CD8-positive, alpha-beta memory T cell (primary cell): ENCODE results near the gene RAP1GAP2. TPM values are rescaled to one million over a fixed set of nuclear protein-coding genes. Genes with fewer than 3 reads are reported as not detected.

Experiments used
- CTCF ChIA-PET: fragments of 350-600 bp; sonication (Branson Sonifier 250); formaldehyde crosslinking; loops from one replicate; lab custom pipeline; 2021; ENCODE audit warnings: antibody characterized with exemption; lab: Charles Lee
- POLR2A ChIA-PET: fragments of 350-600 bp; sonication (Branson Sonifier 250); formaldehyde crosslinking; loops from one replicate; lab custom pipeline; 2021; ENCODE audit warnings: antibody characterized with exemption; lab: Charles Lee
- DNase-seq, 5 donors: peaks; one replicate each; pipeline versions ENCODE4 v3.0.0 to v3.0.0-alpha.2; 2020 to 2022; ENCODE audit warnings: mixed read lengths in 1 of 5
- H3K27ac ChIP-seq: one replicate; pipeline ENCODE4 v1.7.0; 2013; ENCODE audit warnings: low read depth, mild to moderate bottlenecking, low read length, moderate library complexity
- H3K27me3 ChIP-seq: 2 replicates; pipeline ENCODE4 v1.7.0; 2013; ENCODE audit warnings: low read length, mild to moderate bottlenecking; ENCODE audit not compliant: insufficient read depth, poor library complexity, severe bottlenecking
- H3K36me3 ChIP-seq: 2 replicates; pipeline ENCODE4 v1.7.0; 2013; ENCODE audit warnings: mild to moderate bottlenecking, low read length, moderate library complexity; ENCODE audit not compliant: insufficient read depth
- H3K4me1 ChIP-seq: 2 replicates; pipeline ENCODE4 v1.7.0; 2013; ENCODE audit warnings: mild to moderate bottlenecking, low read length, moderate library complexity; ENCODE audit not compliant: insufficient read depth
- H3K4me3 ChIP-seq: 2 replicates; pipeline ENCODE4 v1.7.0; 2013; ENCODE audit warnings: mild to moderate bottlenecking, low read length
- H3K9me3 ChIP-seq: 2 replicates; pipeline ENCODE4 v1.7.0; 2013; ENCODE audit warnings: mild to moderate bottlenecking, low read length
- H3K27ac Mint-ChIP-seq, 8 donors: one replicate each; pipeline ENCODE4 v1.8.0; 2020 to 2021; ENCODE audit warnings: mixed read lengths in 8 of 8, mild to moderate bottlenecking in 6 of 8, inconsistent platforms in 3 of 8, moderate library complexity in 3 of 8
- H3K27me3 Mint-ChIP-seq, 2 donors: one replicate each; pipeline ENCODE4 v1.8.0; 2020 to 2021; ENCODE audit warnings: mixed read lengths in 2 of 2, mild to moderate bottlenecking in 1 of 2, moderate library complexity in 1 of 2
- H3K36me3 Mint-ChIP-seq, 3 donors: one replicate each; pipeline ENCODE4 v1.8.0; 2020 to 2021; ENCODE audit warnings: mixed read lengths in 3 of 3, inconsistent platforms in 1 of 3, mild to moderate bottlenecking in 1 of 3
- H3K4me1 Mint-ChIP-seq, 3 donors: one replicate each; pipeline ENCODE4 v1.8.0; 2020 to 2021; ENCODE audit warnings: mixed read lengths in 3 of 3, inconsistent platforms in 1 of 3, mild to moderate bottlenecking in 1 of 3
- H3K4me3 Mint-ChIP-seq, 7 donors: one replicate each; pipeline ENCODE4 v1.8.0; 2020 to 2021; ENCODE audit warnings: mixed read lengths in 7 of 7, mild to moderate bottlenecking in 6 of 7, moderate library complexity in 4 of 7, inconsistent platforms in 2 of 7
- H3K9me3 Mint-ChIP-seq, 5 donors: one replicate each; pipeline ENCODE4 v1.8.0; 2020 to 2022; ENCODE audit warnings: mixed read lengths in 5 of 5, mild to moderate bottlenecking in 3 of 5, moderate library complexity in 2 of 5, inconsistent platforms in 1 of 5
- polyA plus RNA-seq: library from polyadenylated mRNA; unstranded; fragments of 300-500 nt; fragmentation: Illumina TruSeq; gene quantifications from one replicate; pipeline ENCODE4 v1.2.3, GENCODE V29; 2021
- total RNA-seq, 2 experiments: library from RNA; stranded (reverse); gene quantifications; one replicate each; pipeline ENCODE4 v1.2.3, GENCODE V29; 2021

RAP1GAP2 gene
- total and polyA plus RNA-seq, 3 experiments from 2014 or later: 1.2 to 6.3 (median 1.4) TPM

GRCh38 chr17:3009411-3009920 lies 213.2 kb downstream of the RAP1GAP2 start:
- POLR2A ChIA-PET: no interaction called here
- Mint-ChIP-seq H3K4me1 (peaks cover 0 to 4% (median 3%) of the 10 kb centered on the region in 3 donors), H3K27me3 (no peaks in the 10 kb centered on the region), H3K4me3 (no peak overlapping the region), H3K36me3 (peaks cover 9 to 76% (median 14%) of the 10 kb centered on the region in 3 donors), H3K27ac (no peak overlapping the region), H3K9me3 (no peaks in the 10 kb centered on the region)
- Histone ChIP-seq H3K4me3 (no peak overlapping the region), H3K9me3 (no peaks in the 10 kb centered on the region), H3K4me1 (peaks cover 5% of the 10 kb centered on the region), H3K27me3 (no peaks in the 10 kb centered on the region), H3K36me3 (peaks cover 7% of the 10 kb centered on the region), H3K27ac (no peak overlapping the region)
- CTCF ChIA-PET: no interaction called here
- DNase-seq: no peak

GRCh38 chr17:3011891-3012290 lies 215.7 kb downstream of the RAP1GAP2 start:
- peak overlapping the region in 3 of 8 donors; percentile 12 to 83 (median 79) for H3K27ac Mint-ChIP-seq
- H3K27ac ChIP-seq: no peak overlapping the region
- H3K4me1 ChIP-seq: no peaks in the 10 kb centered on the region
- CTCF ChIA-PET: interaction anchor here (0.7 to 2.7 kb wide), 3 partner anchors 162 to 889 kb away, joined by 3 to 28 read pairs (median 18); no protein-coding TSS in a partner anchor
- H3K9me3 Mint-ChIP-seq: no peaks in the 10 kb centered on the region
- no peaks in the 10 kb centered on the region for H3K4me1 Mint-ChIP-seq
- no peaks in the 10 kb centered on the region for H3K9me3 ChIP-seq
- H3K4me3 Mint-ChIP-seq: no peak overlapping the region
- H3K36me3 Mint-ChIP-seq: peaks cover 6 to 77% (median 17%) of the 10 kb centered on the region in 3 donors
- POLR2A ChIA-PET: no interaction called here
- no peak overlapping the region for H3K4me3 ChIP-seq
- H3K36me3 ChIP-seq: peaks cover 7% of the 10 kb centered on the region
- H3K27me3 ChIP-seq: no peaks in the 10 kb centered on the region
- DNase-seq: no peak
- no peaks in the 10 kb centered on the region for H3K27me3 Mint-ChIP-seq

- H3K27me3 Mint-ChIP-seq: no peaks in the 10 kb centered on the region
- CTCF ChIA-PET: interaction anchor here (0.6 to 2.7 kb wide), 13 partner anchors 17 to 620 kb away, joined by 3 to 28 read pairs (median 3); no protein-coding TSS in a partner anchor
- H3K27ac Mint-ChIP-seq: no peak overlapping the region
Measured at GRCh38 chr17:3012926-3013581, 216.8 kb downstream of the RAP1GAP2 start.

GRCh38 chr17:3015890-3016289 lies 219.7 kb downstream of the RAP1GAP2 start:
- POLR2A ChIA-PET: no interaction called here
- Histone ChIP-seq H3K27me3 (no peaks in the 10 kb centered on the region), H3K4me1 (no peaks in the 10 kb centered on the region), H3K36me3 (peaks cover 13% of the 10 kb centered on the region), H3K27ac (no peak overlapping the region), H3K9me3 (no peaks in the 10 kb centered on the region), H3K4me3 (no peak overlapping the region)
- CTCF ChIA-PET: interaction anchor here (1.2 kb wide), 1 partner anchor 229 kb away, joined by 3 read pairs; no protein-coding TSS in a partner anchor
- no peaks in the 10 kb centered on the region for H3K4me1 Mint-ChIP-seq
- peak overlapping the region in 1 of 8 donors; percentile 42 for H3K27ac Mint-ChIP-seq
- peaks cover 8 to 72% (median 15%) of the 10 kb centered on the region in 3 donors for H3K36me3 Mint-ChIP-seq
- no peaks in the 10 kb centered on the region for H3K27me3 Mint-ChIP-seq
- no peak overlapping the region for H3K4me3 Mint-ChIP-seq
- H3K9me3 Mint-ChIP-seq: peaks cover 0 to under 1% (median 0%) of the 10 kb centered on the region in 5 donors
- no peak for DNase-seq

More at GRCh38 chr17:3012926-3013581, 216.8 kb downstream of the RAP1GAP2 start:
- H3K36me3 ChIP-seq: peaks cover 7% of the 10 kb centered on the region
- Mint-ChIP-seq H3K9me3 (no peaks in the 10 kb centered on the region), H3K4me1 (no peaks in the 10 kb centered on the region), H3K36me3 (peaks cover 0 to 74% (median 12%) of the 10 kb centered on the region in 3 donors), H3K4me3 (no peak overlapping the region)
- peak; percentile 18 to 73 (median 30) for DNase-seq
- H3K4me3 ChIP-seq: no peak overlapping the region
- POLR2A ChIA-PET: no interaction called here
- H3K4me1 ChIP-seq: no peaks in the 10 kb centered on the region
- H3K27me3 ChIP-seq: no peaks in the 10 kb centered on the region
- no peaks in the 10 kb centered on the region for H3K9me3 ChIP-seq
- no peak overlapping the region for H3K27ac ChIP-seq

GRCh38 chr17:3017936-3018335 lies 221.7 kb downstream of the RAP1GAP2 start:
- peaks cover 0 to 15% (median 11%) of the 10 kb centered on the region in 5 donors for H3K9me3 Mint-ChIP-seq
- H3K36me3 Mint-ChIP-seq: peaks cover 29 to 81% (median 34%) of the 10 kb centered on the region in 3 donors
- Histone ChIP-seq H3K9me3 (peaks cover 6% of the 10 kb centered on the region), H3K4me1 (no peaks in the 10 kb centered on the region), H3K36me3 (peaks cover 13% of the 10 kb centered on the region), H3K27me3 (no peaks in the 10 kb centered on the region), H3K4me3 (no peak overlapping the region), H3K27ac (no peak overlapping the region)
- CTCF ChIA-PET: interaction anchor here (1.2 kb wide), 1 partner anchor 17 kb away, joined by 3 read pairs; no protein-coding TSS in a partner anchor
- H3K27ac Mint-ChIP-seq: no peak overlapping the region
- H3K4me1 Mint-ChIP-seq: no peaks in the 10 kb centered on the region
- no peak overlapping the region for H3K4me3 Mint-ChIP-seq
- DNase-seq: no peak
- POLR2A ChIA-PET: no interaction called here
- no peaks in the 10 kb centered on the region for H3K27me3 Mint-ChIP-seq

GRCh38 chr17:3019761-3020160 lies 223.5 kb downstream of the RAP1GAP2 start:
- Mint-ChIP-seq H3K36me3 (peaks cover 42 to 85% (median 43%) of the 10 kb centered on the region in 3 donors), H3K27ac (no peak overlapping the region), H3K4me1 (no peaks in the 10 kb centered on the region), H3K27me3 (no peaks in the 10 kb centered on the region), H3K9me3 (peaks cover 0 to 19% (median 14%) of the 10 kb centered on the region in 5 donors), H3K4me3 (no peak overlapping the region)
- CTCF ChIA-PET: no interaction called here
- DNase-seq: no peak
- Histone ChIP-seq H3K36me3 (peaks cover 6% of the 10 kb centered on the region), H3K4me3 (no peak overlapping the region), H3K27ac (no peak overlapping the region), H3K27me3 (no peaks in the 10 kb centered on the region), H3K4me1 (no peaks in the 10 kb centered on the region), H3K9me3 (peaks cover 6% of the 10 kb centered on the region)
- POLR2A ChIA-PET: no interaction called here

- H3K4me3 Mint-ChIP-seq: no peak overlapping the region
- CTCF ChIA-PET: no interaction called here
Measured at GRCh38 chr17:3020381-3020780, 224.1 kb downstream of the RAP1GAP2 start.

GRCh38 chr17:3022197-3022596 lies 226.0 kb downstream of the RAP1GAP2 start:
- no peak for DNase-seq
- H3K4me3 Mint-ChIP-seq: no peak overlapping the region
- ChIA-PET POLR2A (no interaction called here), CTCF (no interaction called here)
- no peaks in the 10 kb centered on the region for H3K4me1 Mint-ChIP-seq
- Histone ChIP-seq H3K27ac (no peak overlapping the region), H3K9me3 (peaks cover 6% of the 10 kb centered on the region), H3K36me3 (peaks cover 6% of the 10 kb centered on the region), H3K27me3 (no peaks in the 10 kb centered on the region), H3K4me1 (no peaks in the 10 kb centered on the region), H3K4me3 (no peak overlapping the region)
- H3K27ac Mint-ChIP-seq: no peak overlapping the region
- no peaks in the 10 kb centered on the region for H3K27me3 Mint-ChIP-seq
- H3K36me3 Mint-ChIP-seq: peaks cover 37 to 80% (median 43%) of the 10 kb centered on the region in 3 donors
- H3K9me3 Mint-ChIP-seq: peaks cover 0 to 19% (median 14%) of the 10 kb centered on the region in 5 donors

More at GRCh38 chr17:3020381-3020780, 224.1 kb downstream of the RAP1GAP2 start:
- H3K9me3 ChIP-seq: peaks cover 6% of the 10 kb centered on the region
- POLR2A ChIA-PET: no interaction called here
- Mint-ChIP-seq H3K27me3 (no peaks in the 10 kb centered on the region), H3K27ac (no peak overlapping the region), H3K4me1 (no peaks in the 10 kb centered on the region), H3K36me3 (peaks cover 38 to 82% (median 43%) of the 10 kb centered on the region in 3 donors), H3K9me3 (peaks cover 0 to 19% (median 14%) of the 10 kb centered on the region in 5 donors)
- no peaks in the 10 kb centered on the region for H3K27me3 ChIP-seq
- DNase-seq: no peak
- H3K27ac ChIP-seq: no peak overlapping the region
- no peak overlapping the region for H3K4me3 ChIP-seq
- peaks cover 6% of the 10 kb centered on the region for H3K36me3 ChIP-seq
- H3K4me1 ChIP-seq: no peaks in the 10 kb centered on the region
